Mesenchymal stem cell (in vitro differentiated cells and primary cell): Measurements from ENCODE around the gene SUN5.

ENCODE experiments used
- DNase-seq: peaks from one replicate; pipeline ENCODE4 v3.0.0-alpha.2; 2013
- H2AFZ ChIP-seq: one replicate; pipeline ENCODE4 v1.6.1; 2013; ENCODE audit warnings: low read depth, mild to moderate bottlenecking, control low read depth, inconsistent platforms, low read length, moderate library complexity
- H2AK5ac ChIP-seq: 2 replicates; pipeline ENCODE4 v1.6.1; 2013; ENCODE audit warnings: low read length, moderate library complexity, mild to moderate bottlenecking, inconsistent platforms; ENCODE audit not compliant: severe bottlenecking
- H2BK120ac ChIP-seq: one replicate; pipeline ENCODE4 v1.6.1; 2013; ENCODE audit warnings: low read depth, mild to moderate bottlenecking, inconsistent platforms, low read length, moderate library complexity
- H2BK12ac ChIP-seq, 2 experiments: one replicate each; pipeline ENCODE4 v1.6.1; 2013; ENCODE audit warnings: inconsistent platforms in 2 of 2, low read length in 2 of 2, mild to moderate bottlenecking in 2 of 2, moderate library complexity in 2 of 2, control low read depth in 1 of 2
- H2BK15ac ChIP-seq: one replicate; pipeline ENCODE4 v1.6.1; 2013; ENCODE audit warnings: mild to moderate bottlenecking, low read depth, inconsistent platforms; ENCODE audit not compliant: poor library complexity, severe bottlenecking
- H2BK5ac ChIP-seq: 2 replicates; pipeline ENCODE4 v1.6.1; 2013; ENCODE audit warnings: low read depth, mild to moderate bottlenecking, low read length, control low read depth, inconsistent platforms; ENCODE audit not compliant: poor library complexity, severe bottlenecking
- H3K14ac ChIP-seq, 2 experiments: one replicate each; pipeline ENCODE4 v1.6.1; 2013; ENCODE audit warnings: inconsistent platforms in 2 of 2, low read length in 2 of 2, control low read depth in 1 of 2, mild to moderate bottlenecking in 1 of 2, moderate library complexity in 1 of 2
- H3K18ac ChIP-seq, 2 experiments: one replicate each; pipeline ENCODE4 v1.6.1; 2013; ENCODE audit warnings: inconsistent platforms in 2 of 2, low read length in 2 of 2, control low read depth in 1 of 2, low read depth in 1 of 2, mild to moderate bottlenecking in 1 of 2
- H3K23ac ChIP-seq, 2 experiments: one replicate each; pipeline ENCODE4 v1.6.1; 2013; ENCODE audit warnings: inconsistent platforms in 2 of 2, low read length in 2 of 2, mild to moderate bottlenecking in 2 of 2, moderate library complexity in 2 of 2, control low read depth in 1 of 2
- H3K27ac ChIP-seq: 2 replicates; pipeline ENCODE4 v1.5.1; 2013; ENCODE audit warnings: mild to moderate bottlenecking, moderate library complexity, low read length, control low read depth, inconsistent platforms; ENCODE audit not compliant: poor library complexity, severe bottlenecking
- H3K27me3 ChIP-seq, 2 experiments: 2 replicates each; pipeline versions ENCODE4 v1.6.1 to v1.7.0; 2013; ENCODE audit warnings: low read length in 2 of 2, mild to moderate bottlenecking in 2 of 2, moderate library complexity in 2 of 2, control low read depth in 1 of 2, inconsistent platforms in 1 of 2; ENCODE audit not compliant: control insufficient read depth in 1 of 2, insufficient read depth in 1 of 2
- H3K36me3 ChIP-seq, 2 experiments: 2 replicates each; pipeline versions ENCODE4 v1.6.1 to v1.7.0; 2013; ENCODE audit warnings: low read length in 2 of 2, control low read depth in 1 of 2, inconsistent platforms in 1 of 2, low read depth in 1 of 2, mild to moderate bottlenecking in 1 of 2; ENCODE audit not compliant: insufficient read depth in 2 of 2, control insufficient read depth in 1 of 2
- H3K4ac ChIP-seq, 2 experiments: one replicate each; pipeline ENCODE4 v1.6.1; 2013; ENCODE audit warnings: inconsistent platforms in 2 of 2, low read length in 2 of 2, mild to moderate bottlenecking in 2 of 2, moderate library complexity in 2 of 2, control low read depth in 1 of 2, low read depth in 1 of 2
- H3K4me1 ChIP-seq: 2 replicates; pipeline ENCODE4 v1.6.1; 2013; ENCODE audit warnings: low read depth, low read length, control low read depth; ENCODE audit not compliant: control insufficient read depth, insufficient read depth
- H3K4me2 ChIP-seq: 2 replicates; pipeline ENCODE4 v1.6.1; 2013; ENCODE audit warnings: low read length, mild to moderate bottlenecking, inconsistent platforms; ENCODE audit not compliant: poor library complexity, severe bottlenecking
- H3K4me3 ChIP-seq, 2 experiments: 2 replicates each; pipeline versions ENCODE4 v1.5.1 to v1.7.0; 2013; ENCODE audit warnings: low read length in 2 of 2, mild to moderate bottlenecking in 2 of 2, control low read depth in 1 of 2, low read depth in 1 of 2; ENCODE audit not compliant: insufficient read depth in 1 of 2
- H3K79me1 ChIP-seq: replicated peaks from 2 replicates; pipeline ENCODE4 v1.6.1; 2013; ENCODE audit warnings: mild to moderate bottlenecking, control low read depth, low read length, inconsistent platforms; ENCODE audit not compliant: poor library complexity, severe bottlenecking
- H3K9ac ChIP-seq: 2 replicates; pipeline ENCODE4 v1.7.0; 2013; ENCODE audit warnings: mild to moderate bottlenecking, low read length, moderate library complexity
- H3K9me3 ChIP-seq: 2 replicates; pipeline ENCODE4 v1.7.0; 2013; ENCODE audit warnings: mild to moderate bottlenecking, low read length; ENCODE audit not compliant: control insufficient read depth
- H4K8ac ChIP-seq: one replicate; pipeline ENCODE4 v1.6.1; 2013; ENCODE audit warnings: inconsistent platforms, mild to moderate bottlenecking, low read length, moderate library complexity
- H4K91ac ChIP-seq: one replicate; pipeline ENCODE4 v1.6.1; 2013; ENCODE audit warnings: mild to moderate bottlenecking, low read length, inconsistent platforms
- WGBS: methylation state at CpG from one replicate; pipeline ENCODE4 v1.1.7; 2013; ENCODE audit warnings: mixed read lengths; 5-methylcytosine and 5-hydroxymethylcytosine counted together

The SUN5 gene

DNA sequence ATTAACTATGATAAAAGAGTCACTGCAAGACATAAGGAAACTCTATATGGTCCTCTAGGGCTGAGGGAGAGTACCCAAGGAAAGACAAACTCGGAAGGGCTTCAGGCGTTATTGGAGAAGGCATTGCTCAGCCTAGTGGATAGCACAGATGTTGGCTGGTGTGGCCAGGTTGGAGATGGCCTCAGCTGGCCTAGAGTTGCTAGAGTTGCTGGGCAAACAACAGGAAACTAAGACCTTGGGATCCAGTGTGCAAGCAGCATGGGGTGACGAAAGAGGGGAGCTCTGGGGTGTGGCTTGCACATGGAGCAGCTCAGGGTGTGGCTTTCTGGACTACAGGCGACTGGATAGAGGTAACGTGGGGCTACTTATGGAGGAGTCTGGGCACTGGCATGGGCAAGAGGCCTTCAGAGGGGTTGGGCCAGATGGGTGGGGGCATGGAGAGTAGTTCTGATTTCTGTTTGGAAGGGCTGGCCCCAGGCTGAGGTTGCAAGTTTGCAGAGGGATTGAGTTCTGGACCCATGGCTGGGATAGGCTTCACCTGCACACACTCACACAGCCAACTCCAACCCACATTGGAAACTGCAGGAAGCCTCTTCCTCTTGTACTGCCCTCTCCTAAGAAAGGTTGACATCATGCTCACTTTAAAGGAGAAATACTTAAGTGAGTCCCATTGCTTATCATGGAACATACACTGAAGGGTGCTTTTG is 22.0 kb upstream of the SUN5 start:
- no peak overlapping the region for H3K14ac ChIP-seq
- no peak overlapping the region for H2BK5ac ChIP-seq
- no peak overlapping the region for H4K8ac ChIP-seq
- WGBS: 64% methylated on average over 5 of the region's 5 CpGs
- DNase-seq: no peak
- no peaks in the 10 kb centered on the region for H3K36me3 ChIP-seq
- no peak overlapping the region for H3K18ac ChIP-seq
- no peak overlapping the region for H2AFZ ChIP-seq
- H3K4me3 ChIP-seq: no peak overlapping the region
- H2BK120ac ChIP-seq: no peak overlapping the region
- no peak overlapping the region for H3K27ac ChIP-seq
- peaks cover 11 to 55% of the 10 kb centered on the region in 2 experiments for H3K27me3 ChIP-seq
- H3K4ac ChIP-seq: no peak overlapping the region
- H3K9ac ChIP-seq: no peak overlapping the region
- H3K4me1 ChIP-seq: no peaks in the 10 kb centered on the region
- no peak overlapping the region for H3K23ac ChIP-seq
- H3K4me2 ChIP-seq: no peak overlapping the region
- H3K79me1 ChIP-seq: no peaks in the 10 kb centered on the region
- H4K91ac ChIP-seq: no peak overlapping the region
- H3K9me3 ChIP-seq: peaks cover 6% of the 10 kb centered on the region
- no peak overlapping the region for H2AK5ac ChIP-seq
- no peak overlapping the region for H2BK15ac ChIP-seq
- no peak overlapping the region for H2BK12ac ChIP-seq

DNA sequence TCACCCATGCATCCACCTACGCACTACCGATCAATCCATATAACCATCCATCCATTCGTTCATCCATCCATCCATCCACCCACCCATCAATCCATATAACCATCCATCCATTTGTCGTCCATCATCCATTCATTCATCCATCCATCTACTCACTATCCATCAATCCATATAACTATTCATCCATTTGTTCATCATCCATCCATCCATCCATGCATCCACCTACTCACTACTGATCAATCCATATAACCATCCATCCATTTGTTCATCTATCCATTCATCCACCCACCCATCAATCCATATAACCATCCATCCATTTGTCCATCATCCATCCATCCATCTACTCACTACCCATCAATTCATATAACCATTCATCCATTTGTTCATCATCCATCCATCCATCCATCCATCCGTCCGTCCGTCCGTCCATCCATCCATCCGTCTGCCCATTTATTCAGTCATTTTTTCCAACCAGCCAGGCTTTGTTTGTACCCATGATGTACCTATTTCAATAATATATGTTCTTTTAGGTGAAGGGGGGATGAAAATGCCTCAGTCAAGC is 21.2 kb upstream of the SUN5 start:
- DNase-seq: no peak
- no peaks in the 10 kb centered on the region for H3K36me3 ChIP-seq
- WGBS: 79% methylated on average over 8 of the region's 9 CpGs
- no peak overlapping the region for H2BK15ac ChIP-seq
- H3K27me3 ChIP-seq: peaks cover 11 to 58% of the 10 kb centered on the region in 2 experiments
- H3K27ac ChIP-seq: no peak overlapping the region
- H3K4me3 ChIP-seq: no peak overlapping the region
- H2BK12ac ChIP-seq: no peak overlapping the region
- no peak overlapping the region for H2BK120ac ChIP-seq
- H3K18ac ChIP-seq: no peak overlapping the region
- no peak overlapping the region for H2BK5ac ChIP-seq
- H3K79me1 ChIP-seq: no peaks in the 10 kb centered on the region
- no peak overlapping the region for H3K4ac ChIP-seq
- H2AFZ ChIP-seq: no peak overlapping the region
- no peak overlapping the region for H3K9ac ChIP-seq
- H4K91ac ChIP-seq: no peak overlapping the region
- H3K4me1 ChIP-seq: no peaks in the 10 kb centered on the region
- no peak overlapping the region for H2AK5ac ChIP-seq
- H3K14ac ChIP-seq: no peak overlapping the region
- no peak overlapping the region for H3K4me2 ChIP-seq
- H3K23ac ChIP-seq: no peak overlapping the region
- H4K8ac ChIP-seq: no peak overlapping the region
- peaks cover 6% of the 10 kb centered on the region for H3K9me3 ChIP-seq

GRCh38 chr20:33024609-33025317 is 20.5 kb upstream of the SUN5 start:
- no peak overlapping the region for H3K9ac ChIP-seq
- 58% methylated on average over 4 of the region's 5 CpGs for WGBS
- no peak overlapping the region for H3K18ac ChIP-seq

GRCh38 chr20:33024243-33024560 is 20.0 kb upstream of the SUN5 start:
- DNase-seq: no peak
- Histone ChIP-seq H3K23ac (no peak overlapping the region), H2AK5ac (no peak overlapping the region), H3K27me3 (peaks cover 11 to 50% of the 10 kb centered on the region in 2 experiments), H2BK120ac (no peak overlapping the region), H3K4me2 (no peak overlapping the region), H3K9ac (no peak overlapping the region), H2BK5ac (no peak overlapping the region), H4K8ac (no peak overlapping the region), H2AFZ (no peak overlapping the region), H3K4ac (no peak overlapping the region), H3K9me3 (peaks cover 6% of the 10 kb centered on the region), H3K36me3 (no peaks in the 10 kb centered on the region), H3K4me3 (no peak overlapping the region), H3K4me1 (no peaks in the 10 kb centered on the region), H4K91ac (no peak overlapping the region), H3K18ac (no peak overlapping the region), H3K27ac (no peak overlapping the region), H3K14ac (no peak overlapping the region), H3K79me1 (no peaks in the 10 kb centered on the region), H2BK12ac (no peak overlapping the region), H2BK15ac (no peak overlapping the region)
- 94% methylated on average over 1 of the region's 1 CpG for WGBS

More at GRCh38 chr20:33024609-33025317, 20.5 kb upstream of the SUN5 start:
- Histone ChIP-seq H4K91ac (no peak overlapping the region), H2BK5ac (no peak overlapping the region), H3K79me1 (no peaks in the 10 kb centered on the region), H3K36me3 (no peaks in the 10 kb centered on the region), H3K4me2 (no peak overlapping the region), H3K14ac (no peak overlapping the region), H3K4ac (no peak overlapping the region), H4K8ac (no peak overlapping the region), H2BK12ac (no peak overlapping the region), H2BK120ac (no peak overlapping the region), H3K27me3 (peaks cover 11 to 56% of the 10 kb centered on the region in 2 experiments), H3K9me3 (peaks cover 6% of the 10 kb centered on the region), H3K23ac (no peak overlapping the region), H2BK15ac (no peak overlapping the region), H3K27ac (no peak overlapping the region), H2AFZ (no peak overlapping the region), H3K4me1 (no peaks in the 10 kb centered on the region), H2AK5ac (no peak overlapping the region), H3K4me3 (no peak overlapping the region)
- no peak for DNase-seq
